PC-3 (cell line): ENCODE data around the gene GRK6. TPM values are rescaled to one million over a fixed set of nuclear protein-coding genes. Genes with fewer than 3 reads are reported as not detected.

Experiments
- ATAC-seq: fragments of 200-7000 bp; cut with Tn5 transposase; 2 replicates; pipeline ENCODE4 v1.9.1; 2020; ENCODE audit warnings: mild to moderate bottlenecking, moderate library complexity
- BruUV-seq: library from RNA; stranded (reverse); fragments of 400-500 nt; replicated peaks from 2 replicates; lab custom pipeline; 2021; lab: Mats Ljungman, UMichigan
- CTCF ChIA-PET: fragments of 300-600 bp; sonication (Branson Sonifier 250); formaldehyde crosslinking; loops from one replicate; lab custom pipeline; 2022; ENCODE audit warnings: antibody characterized with exemption; lab: Charles Lee
- POLR2A ChIA-PET: fragments of 300-600 bp; sonication (Branson Sonifier 250); formaldehyde crosslinking; loops from one replicate; lab custom pipeline; 2022; ENCODE audit warnings: antibody characterized with exemption; ENCODE audit not compliant: unreplicated experiment; lab: Charles Lee
- DNase-seq: peaks from one replicate; pipeline ENCODE4 v3.0.0-alpha.2; 2015
- H2AFZ ChIP-seq: fragments of 300-600 bp; sonication (generic); 2 replicates; pipeline ENCODE4 v1.6.0; 2016; ENCODE audit warnings: antibody characterized with exemption, low read length
- H3F3A ChIP-seq: fragments of 300-600 bp; sonication (generic); one replicate; pipeline ENCODE4 v1.6.0; 2017; ENCODE audit warnings: antibody characterized with exemption, low read length, control low read depth, mild to moderate bottlenecking; ENCODE audit not compliant: unreplicated experiment
- H3K27ac ChIP-seq: fragments of 300-600 bp; sonication (generic); 2 replicates; pipeline ENCODE4 v1.5.1; 2016; ENCODE audit warnings: mild to moderate bottlenecking, low read length
- H3K27me3 ChIP-seq: fragments of 300-600 bp; sonication (generic); 2 replicates; pipeline ENCODE4 v1.6.1; 2016; ENCODE audit warnings: low read length, mixed read lengths
- H3K36me3 ChIP-seq: fragments of 300-600 bp; sonication (generic); 2 replicates; pipeline ENCODE4 v1.6.1; 2016; ENCODE audit warnings: low read depth, mixed run types, low read length, mixed read lengths
- H3K4me1 ChIP-seq: fragments of 300-600 bp; sonication (generic); 2 replicates; pipeline ENCODE4 v1.5.1; 2016; ENCODE audit warnings: low read length; ENCODE audit not compliant: insufficient read depth
- H3K4me2 ChIP-seq: fragments of 300-600 bp; sonication (generic); 2 replicates; pipeline ENCODE4 v1.6.0; 2016; ENCODE audit warnings: low read length
- H3K4me3 ChIP-seq: fragments of 300-600 bp; sonication (generic); 2 replicates; pipeline ENCODE4 v1.5.1; 2016; ENCODE audit warnings: mild to moderate bottlenecking, low read length, mixed read lengths
- H3K79me2 ChIP-seq: fragments of 300-600 bp; sonication (generic); 2 replicates; pipeline ENCODE4 v1.6.1; 2017; ENCODE audit warnings: low read length, mixed read lengths
- H3K9ac ChIP-seq: fragments of 300-600 bp; sonication (generic); 2 replicates; pipeline ENCODE4 v1.6.0; 2016; ENCODE audit warnings: mild to moderate bottlenecking, low read length
- H3K9me2 ChIP-seq: fragments of 300-600 bp; sonication (generic); replicated peaks from 2 replicates; pipeline ENCODE4 v1.6.1; 2016; ENCODE audit warnings: mixed run types, low read length, mixed read lengths
- H3K9me3 ChIP-seq: fragments of 300-600 bp; sonication (generic); 2 replicates; pipeline ENCODE4 v1.6.1; 2016; ENCODE audit warnings: low read length, mixed read lengths
- H4K20me1 ChIP-seq: fragments of 300-600 bp; sonication (generic); 2 replicates; pipeline ENCODE4 v1.6.1; 2016; ENCODE audit warnings: low read length, mixed read lengths
- CTCF ChIP-seq: fragments of 300-600 bp; sonication (generic); conservative IDR thresholded peaks from 2 replicates; pipeline ENCODE4 v1.5.1; 2017; ENCODE audit warnings: antibody characterized with exemption, low read depth, mild to moderate bottlenecking, low read length
- EZH2 ChIP-seq: fragments of 300-600 bp; sonication (generic); IDR thresholded peaks from one replicate; pipeline ENCODE4 v1.6.1; 2017; ENCODE audit warnings: antibody characterized with exemption, mild to moderate bottlenecking, low read length; ENCODE audit not compliant: unreplicated experiment
- EZH2phosphoT487 ChIP-seq: fragments of 300-600 bp; sonication (generic); IDR thresholded peaks from 2 replicates; pipeline ENCODE4 v1.6.1; 2018; ENCODE audit warnings: mild to moderate bottlenecking, antibody characterized with exemption, low read length, borderline replicate concordance
- intact Hi-C: fragments of 100-400 bp; cut with micrococcal nuclease; formaldehyde crosslinking; loops from 2 replicates; pipeline ENCODE4 v1.9.0; 2023
- total RNA-seq: library from RNA; depleted of rRNA; stranded (reverse); fragments of >200 nt; gene quantifications from 2 replicates; pipeline ENCODE4 v1.2.3, GENCODE V29; 2014

Gene GRK6
- total RNA-seq, 1 experiment from 2014 or later, result 69.9 TPM

- CTCF ChIA-PET, result interaction anchor here (0.6 to 3.1 kb wide), 13 partner anchors 12 to 101 kb away, joined by 3 to 36 read pairs (median 7); partner anchors contain the start of gene GRK6
- no peaks in the 10 kb centered on the region for H3K9me2 ChIP-seq
- H3K27me3 ChIP-seq, result no peaks in the 10 kb centered on the region
- intact Hi-C loops, result loop anchor here (1.0 to 2.0 kb wide), 5 partner anchors 12 to 288 kb away; partner anchors contain the start of genes GRK6 and PDLIM7
- TF ChIP-seq CTCF (peak; percentile 71), EZH2phosphoT487 (no peak)
- POLR2A ChIA-PET, result interaction anchor here (0.5 to 1.1 kb wide), 4 partner anchors 12 to 52 kb away, joined by 3 read pairs; no protein-coding TSS in a partner anchor
- H3K4me3 ChIP-seq, result peak overlapping the region; percentile 80
- BruUV-seq, result TSS peak; percentile 51
- peak overlapping the region; percentile 99 for H3K4me2 ChIP-seq
- peak overlapping the region; percentile 22; the same call in 1 of the 2 replicates for H3K27ac ChIP-seq
- DNase-seq, result peak; percentile 88
- H3F3A ChIP-seq, result no peaks in the 10 kb centered on the region
- peak; percentile 68 for ATAC-seq
- H3K36me3 ChIP-seq, result no peaks in the 10 kb centered on the region
- peak overlapping the region; percentile 86 for H2AFZ ChIP-seq
- peak overlapping the region; percentile 70 for H3K9ac ChIP-seq
- H3K79me2 ChIP-seq, result no peaks in the 10 kb centered on the region
- peaks cover 13% of the 10 kb centered on the region for H3K4me1 ChIP-seq
- H4K20me1 ChIP-seq, result no peaks in the 10 kb centered on the region
- H3K9me3 ChIP-seq, result no peaks in the 10 kb centered on the region
Observed at GRCh38 chr5:177402271-177403043, 24.0 kb upstream of the GRK6 start.

GRCh38 chr5:177403102-177403791 is 23.2 kb upstream of the GRK6 start:
- TSS peak; percentile 26 for BruUV-seq
- intact Hi-C loops, result loop anchor here (1.0 to 2.0 kb wide), 3 partner anchors 24 to 94 kb away; partner anchors contain the start of genes GRK6 and PDLIM7
- Histone ChIP-seq H3K4me1 (peaks cover 13% of the 10 kb centered on the region), H3K9ac (peak overlapping the region; percentile 70), H3K27me3 (no peaks in the 10 kb centered on the region), H3K36me3 (no peaks in the 10 kb centered on the region), H3F3A (no peaks in the 10 kb centered on the region), H2AFZ (peak overlapping the region; percentile 86), H3K4me2 (peak overlapping the region; percentile 99), H3K9me3 (no peaks in the 10 kb centered on the region), H3K27ac (peak overlapping the region; percentile 13; the same call in 1 of the 2 replicates), H3K4me3 (peak overlapping the region; percentile 80), H3K9me2 (no peaks in the 10 kb centered on the region), H3K79me2 (no peaks in the 10 kb centered on the region), H4K20me1 (no peaks in the 10 kb centered on the region)
- no peak for TF ChIP-seq CTCF
- TF ChIP-seq EZH2, result no peak
- no peak for TF ChIP-seq EZH2phosphoT487
- ChIA-PET POLR2A (interaction anchor here (0.5 to 1.1 kb wide), 7 partner anchors 12 to 74 kb away, joined by 3 to 9 read pairs (median 3); partner anchors contain the start of gene GRK6), CTCF (interaction anchor here (0.6 to 3.1 kb wide), 12 partner anchors 13 to 299 kb away, joined by 3 to 36 read pairs (median 8); partner anchors contain the start of gene GRK6)
- peak; percentile 16 for ATAC-seq
- DNase-seq, result peak; percentile 35
